ENCODE data around the gene PLEKHG3. TPM values are rescaled to one million over a fixed set of nuclear protein-coding genes. Genes with fewer than 3 reads are reported as not detected.

Gene PLEKHG3
- total RNA-seq, 2 experiments from 2014 or later: not detected

DNA sequence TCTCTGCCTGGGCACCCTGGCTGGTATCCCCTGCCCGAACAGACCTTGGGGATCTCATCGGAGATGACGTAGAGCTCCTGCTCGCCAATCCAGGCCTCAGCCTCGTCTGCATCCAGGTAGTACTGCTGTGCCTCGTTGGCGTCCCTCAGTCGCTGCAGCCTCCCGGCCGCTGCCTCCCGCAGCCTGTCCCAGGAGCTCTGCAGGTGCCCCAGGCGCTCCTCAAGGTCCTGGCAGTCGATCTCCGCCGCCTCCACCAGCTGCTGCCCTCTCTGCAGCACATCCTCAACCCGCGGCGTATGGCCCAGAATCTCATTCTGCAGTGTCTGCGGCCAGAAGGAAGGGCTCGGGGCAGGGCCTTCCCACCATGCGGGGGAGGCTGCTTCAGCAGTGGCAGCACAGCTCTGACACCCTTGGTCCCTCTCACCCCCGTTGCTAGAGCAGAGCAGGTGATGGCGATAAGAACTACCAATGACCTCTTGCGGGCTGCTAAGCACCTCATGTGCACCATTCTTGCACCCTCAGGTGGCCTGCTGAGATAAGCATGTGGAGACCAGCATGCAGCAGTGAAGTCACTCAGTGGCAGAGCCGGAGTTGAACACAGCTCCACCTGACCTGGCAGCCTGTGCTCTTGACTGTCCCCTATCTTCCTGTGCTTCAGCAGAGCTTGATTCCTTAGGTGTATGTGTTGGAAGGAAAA lies 71.0 kb downstream of the PLEKHG3 start:
- H3K27ac ChIP-seq (ENCODE audit: low read depth, low read length, poor library complexity, severe bottlenecking): no peak overlapping the region
- CTCF ChIA-PET (ENCODE audit: unreplicated experiment): no interaction called here
- intact Hi-C loops (cut with micrococcal nuclease; ENCODE audit: unreplicated experiment): no loop called here
- H3K9me2 ChIP-seq (ENCODE audit: insufficient read depth, low read length): no peaks in the 10 kb centered on the region
- no peak overlapping the region for H3K4me2 ChIP-seq (ENCODE audit: low read length)
- POLR2A ChIA-PET: interaction anchor here (0.6 kb wide), 1 partner anchor 387 kb away, joined by 4 read pairs; the partner anchor contains the start of gene MTHFD1
- H3K4me1 ChIP-seq (ENCODE audit: insufficient read depth, low read length, poor library complexity, severe bottlenecking): no peaks in the 10 kb centered on the region
- no peak for DNase-seq (ENCODE audit: low spot score)
- H2AFZ ChIP-seq (ENCODE audit: low read length): no peak overlapping the region
- TF ChIP-seq EZH2phosphoT487 (IDR thresholded peaks at IDR 0.05; ENCODE audit: borderline replicate concordance, low read depth, low read length): no peak
- TF ChIP-seq, protein P1, sequence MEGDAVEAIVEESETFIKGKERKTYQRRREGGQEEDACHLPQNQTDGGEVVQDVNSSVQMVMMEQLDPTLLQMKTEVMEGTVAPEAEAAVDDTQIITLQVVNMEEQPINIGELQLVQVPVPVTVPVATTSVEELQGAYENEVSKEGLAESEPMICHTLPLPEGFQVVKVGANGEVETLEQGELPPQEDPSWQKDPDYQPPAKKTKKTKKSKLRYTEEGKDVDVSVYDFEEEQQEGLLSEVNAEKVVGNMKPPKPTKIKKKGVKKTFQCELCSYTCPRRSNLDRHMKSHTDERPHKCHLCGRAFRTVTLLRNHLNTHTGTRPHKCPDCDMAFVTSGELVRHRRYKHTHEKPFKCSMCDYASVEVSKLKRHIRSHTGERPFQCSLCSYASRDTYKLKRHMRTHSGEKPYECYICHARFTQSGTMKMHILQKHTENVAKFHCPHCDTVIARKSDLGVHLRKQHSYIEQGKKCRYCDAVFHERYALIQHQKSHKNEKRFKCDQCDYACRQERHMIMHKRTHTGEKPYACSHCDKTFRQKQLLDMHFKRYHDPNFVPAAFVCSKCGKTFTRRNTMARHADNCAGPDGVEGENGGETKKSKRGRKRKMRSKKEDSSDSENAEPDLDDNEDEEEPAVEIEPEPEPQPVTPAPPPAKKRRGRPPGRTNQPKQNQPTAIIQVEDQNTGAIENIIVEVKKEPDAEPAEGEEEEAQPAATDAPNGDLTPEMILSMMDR (conservative IDR thresholded peaks at IDR 0.05; ENCODE audit: low read length): no peak
- H3K4me3 ChIP-seq (ENCODE audit: low read depth, low read length, poor library complexity, severe bottlenecking): no peak overlapping the region
- no peaks in the 10 kb centered on the region for H4K20me1 ChIP-seq (ENCODE audit: insufficient read depth, low read length)
- no peaks in the 10 kb centered on the region for H3K36me3 ChIP-seq (ENCODE audit: insufficient read depth, low read length)
- BruUV-seq (replicated peaks): no TSS peak
- no peaks in the 10 kb centered on the region for H3K9me3 ChIP-seq (ENCODE audit: low read length)
- no peaks in the 10 kb centered on the region for H3K79me2 ChIP-seq (ENCODE audit: insufficient read depth, low read depth, low read length)

DNA sequence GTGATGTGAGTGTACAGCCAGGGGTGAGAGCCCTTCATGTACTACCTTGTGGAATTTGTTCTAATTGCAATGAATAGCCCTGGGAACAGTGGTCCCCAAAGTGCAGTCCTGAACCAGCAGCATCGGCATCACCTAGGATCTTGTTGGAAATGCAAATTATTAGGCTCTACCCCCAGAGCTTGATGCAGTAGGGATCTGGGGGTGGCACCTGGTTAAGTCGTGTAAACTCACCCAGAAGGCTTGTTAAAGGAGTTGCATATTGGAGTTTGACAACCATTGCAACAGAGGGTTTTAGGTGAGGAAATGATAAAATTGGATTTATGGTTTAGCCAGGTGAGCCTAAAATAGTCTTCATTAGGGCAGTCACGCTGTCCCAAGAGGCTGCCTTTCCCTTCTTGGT lies 73.2 kb downstream of the PLEKHG3 start:
- Histone ChIP-seq H4K20me1 (ENCODE audit: insufficient read depth, low read length) (no peaks in the 10 kb centered on the region), H3K9me3 (ENCODE audit: low read length) (no peaks in the 10 kb centered on the region), H3K4me3 (ENCODE audit: low read depth, low read length, poor library complexity, severe bottlenecking) (no peak overlapping the region), H3K9me2 (ENCODE audit: insufficient read depth, low read length) (no peaks in the 10 kb centered on the region), H3K4me1 (ENCODE audit: insufficient read depth, low read length, poor library complexity, severe bottlenecking) (no peaks in the 10 kb centered on the region), H2AFZ (ENCODE audit: low read length) (no peak overlapping the region), H3K36me3 (ENCODE audit: insufficient read depth, low read length) (no peaks in the 10 kb centered on the region), H3K4me2 (ENCODE audit: low read length) (no peak overlapping the region), H3K79me2 (ENCODE audit: insufficient read depth, low read depth, low read length) (no peaks in the 10 kb centered on the region), H3K27ac (ENCODE audit: low read depth, low read length, poor library complexity, severe bottlenecking) (no peak overlapping the region)
- TF ChIP-seq EZH2phosphoT487 (IDR thresholded peaks at IDR 0.05; ENCODE audit: borderline replicate concordance, low read depth, low read length): no peak
- TF ChIP-seq, protein P1 (conservative IDR thresholded peaks at IDR 0.05; ENCODE audit: low read length): no peak
- POLR2A ChIA-PET: no interaction called here
- no TSS peak for BruUV-seq (replicated peaks)
- intact Hi-C loops (cut with micrococcal nuclease; ENCODE audit: unreplicated experiment): no loop called here
- CTCF ChIA-PET (ENCODE audit: unreplicated experiment): interaction anchor here (1.0 kb wide), 1 partner anchor 9 kb away, joined by 3 read pairs; no protein-coding TSS in a partner anchor
- DNase-seq (ENCODE audit: low spot score): no peak

DNA sequence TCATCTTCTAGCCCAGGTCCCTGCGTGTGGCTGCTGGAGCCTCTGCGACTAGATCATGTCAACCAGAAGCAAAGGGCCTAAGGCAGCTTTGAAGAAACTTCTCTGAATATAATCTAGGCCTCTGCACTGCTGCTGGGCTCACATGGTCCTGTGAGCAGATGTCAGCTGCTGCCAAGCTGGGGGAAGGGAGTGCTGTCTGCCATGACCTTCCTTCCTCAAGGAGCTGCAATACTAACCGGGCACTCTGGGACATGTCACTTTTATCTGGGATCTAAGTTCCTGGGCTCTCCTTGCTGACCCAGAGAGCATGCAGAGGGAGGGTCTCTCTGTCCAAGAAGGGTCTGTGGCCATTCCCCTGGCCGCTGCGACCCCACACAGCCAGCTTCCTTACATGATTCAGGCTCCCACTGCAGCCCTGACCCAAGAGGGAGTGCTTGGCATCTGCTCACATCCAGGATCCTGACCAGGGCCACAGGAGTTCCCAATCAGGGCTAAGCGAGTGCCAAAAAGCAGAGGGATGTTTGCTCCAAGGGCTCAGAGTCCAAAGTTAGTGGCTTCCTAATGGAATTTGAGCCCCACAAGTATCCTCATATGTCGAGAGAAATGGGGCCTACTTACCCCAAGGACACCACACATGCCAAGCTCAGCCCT lies 74.0 kb downstream of the PLEKHG3 start:
- Histone ChIP-seq H3K9me3 (ENCODE audit: low read length) (no peaks in the 10 kb centered on the region), H3K36me3 (ENCODE audit: insufficient read depth, low read length) (no peaks in the 10 kb centered on the region), H3K4me2 (ENCODE audit: low read length) (no peak overlapping the region), H3K4me1 (ENCODE audit: insufficient read depth, low read length, poor library complexity, severe bottlenecking) (no peaks in the 10 kb centered on the region), H3K27ac (ENCODE audit: low read depth, low read length, poor library complexity, severe bottlenecking) (no peak overlapping the region), H4K20me1 (ENCODE audit: insufficient read depth, low read length) (no peaks in the 10 kb centered on the region), H3K79me2 (ENCODE audit: insufficient read depth, low read depth, low read length) (no peaks in the 10 kb centered on the region), H3K9me2 (ENCODE audit: insufficient read depth, low read length) (no peaks in the 10 kb centered on the region), H2AFZ (ENCODE audit: low read length) (no peak overlapping the region), H3K4me3 (ENCODE audit: low read depth, low read length, poor library complexity, severe bottlenecking) (no peak overlapping the region)
- TF ChIP-seq, protein P1 (conservative IDR thresholded peaks at IDR 0.05; ENCODE audit: low read length): no peak
- no peak for TF ChIP-seq EZH2phosphoT487 (IDR thresholded peaks at IDR 0.05; ENCODE audit: borderline replicate concordance, low read depth, low read length)
- no peak for DNase-seq (ENCODE audit: low spot score)
- ChIA-PET CTCF (ENCODE audit: unreplicated experiment) (no interaction called here), POLR2A (interaction anchor here (0.6 to 1.3 kb wide), 2 partner anchors 10 to 455 kb away, joined by 3 to 5 read pairs; no protein-coding TSS in a partner anchor)
- intact Hi-C loops (cut with micrococcal nuclease; ENCODE audit: unreplicated experiment): no loop called here
- no TSS peak for BruUV-seq (replicated peaks)

Measured in OCI-LY7 (cell line).